K562 (cell line): ENCODE results near the gene PLD3. TPM values are rescaled to one million over a fixed set of nuclear protein-coding genes. Genes with fewer than 3 reads are reported as not detected.

Experiments used
- AFF4 ChIP-seq: sonication (generic); formaldehyde crosslinking; IDR thresholded peaks from 2 replicates; pipeline ENCODE4 v1.8.0; 2023; ENCODE audit warnings: mild to moderate bottlenecking, missing genetic modification reagents
- BACH1 ChIP-seq: fragments of 200-800 bp; sonication (Bioruptor generic); IDR thresholded peaks from 2 replicates; pipeline ENCODE4 v1.6.1; 2016; ENCODE audit warnings: missing genetic modification characterization, missing compliant biosample characterization
- C11orf30 ChIP-seq: fragments of 450-650 bp; IDR thresholded peaks from 2 replicates; pipeline ENCODE4 v1.6.1; 2016; ENCODE audit warnings: low read depth, mild to moderate bottlenecking
- CBFA2T3 ChIP-seq: fragments of 450-650 bp; IDR thresholded peaks from 2 replicates; pipeline ENCODE4 v1.6.1; 2017
- CBX1 ChIP-seq: sonication (generic); IDR thresholded peaks from 2 replicates; pipeline ENCODE4 v1.6.1; 2016; ENCODE audit warnings: antibody characterized with exemption, low read depth, mild to moderate bottlenecking
- ETS2 ChIP-seq: IDR thresholded peaks from 2 replicates; pipeline ENCODE4 v1.6.1; 2016; ENCODE audit warnings: borderline replicate concordance, missing genetic modification characterization, mild to moderate bottlenecking, moderate library complexity, missing compliant biosample characterization; ENCODE audit not compliant: poor library complexity, severe bottlenecking
- FOS ChIP-seq: IDR thresholded peaks from 3 replicates; pipeline ENCODE4 v1.6.1; 2011; ENCODE audit not compliant: insufficient read length; ENCODE audit errors: extremely low read depth
- HMBOX1 ChIP-seq: sonication (generic); IDR thresholded peaks from 2 replicates; pipeline ENCODE4 v1.6.1; 2016
- KDM1A ChIP-seq, 2 experiments: fragments of 450-650 bp; IDR thresholded peaks; 2 replicates each; pipeline ENCODE4 v1.6.1; 2016; ENCODE audit warnings: mild to moderate bottlenecking in 2 of 2
- MTA2 ChIP-seq: fragments of 450-650 bp; IDR thresholded peaks from 2 replicates; pipeline ENCODE4 v1.6.1; 2016; ENCODE audit warnings: low read depth
- NCOA4 ChIP-seq: fragments of 450-650 bp; IDR thresholded peaks from 2 replicates; pipeline ENCODE4 v1.6.1; 2018; ENCODE audit warnings: mild to moderate bottlenecking; ENCODE audit not compliant: partially characterized antibody
- POLR2AphosphoS2 ChIP-seq: IDR thresholded peaks from 2 replicates; pipeline ENCODE4 v1.6.1; 2012; ENCODE audit warnings: low read length, improper control_type of control experiment
- PRPF4 ChIP-seq: fragments of 200-400 bp; formaldehyde crosslinking; IDR thresholded peaks from one replicate; pipeline ENCODE4 v1.6.1; 2017; ENCODE audit warnings: low read length, low read depth, mild to moderate bottlenecking; ENCODE audit not compliant: insufficient read depth, poor library complexity, severe bottlenecking
- RB1 ChIP-seq: fragments of 450-650 bp; IDR thresholded peaks from 2 replicates; pipeline ENCODE4 v1.6.1; 2017; ENCODE audit warnings: low read depth, mild to moderate bottlenecking
- RHOXF2B ChIP-seq: fragments of 250-450 bp; sonication (Bioruptor Pico); conservative IDR thresholded peaks from 2 replicates; pipeline ENCODE4 v1.5.1; 2021
- RNF2 ChIP-seq: sonication (generic); IDR thresholded peaks from 2 replicates; pipeline ENCODE4 v1.6.1; 2016
- SRSF3 ChIP-seq: fragments of 200-400 bp; formaldehyde crosslinking; IDR thresholded peaks from 2 replicates; pipeline ENCODE4 v1.6.1; 2016; ENCODE audit warnings: mild to moderate bottlenecking, low read length, moderate library complexity; ENCODE audit not compliant: insufficient read depth
- TAF1 ChIP-seq: IDR thresholded peaks from 2 replicates; pipeline ENCODE4 v1.6.1; 2011; ENCODE audit warnings: mild to moderate bottlenecking, low read length, moderate library complexity; ENCODE audit not compliant: insufficient read depth, control insufficient read depth, severe bottlenecking; ENCODE audit errors: extremely low read depth
- TCF3 ChIP-seq: sonication (generic); formaldehyde crosslinking; IDR thresholded peaks from 2 replicates; pipeline ENCODE4 v1.4.0; 2020; ENCODE audit warnings: mild to moderate bottlenecking, missing genetic modification reagents
- ZBED1 ChIP-seq: IDR thresholded peaks from 2 replicates; pipeline ENCODE4 v1.6.1; 2014
- ZFP30 ChIP-seq: fragments of 250-450 bp; sonication (Bioruptor Pico); IDR thresholded peaks from 2 replicates; pipeline ENCODE4 v1.8.0; 2022; ENCODE audit warnings: moderate library complexity, mild to moderate bottlenecking, inconsistent platforms, borderline replicate concordance
- ZNF239 ChIP-seq: fragments of 250-450 bp; sonication (Bioruptor Pico); IDR thresholded peaks from 2 replicates; pipeline ENCODE4 v1.4.0; 2020; ENCODE audit warnings: mild to moderate bottlenecking
- ZSCAN29 ChIP-seq: fragments of 450-650 bp; IDR thresholded peaks from 2 replicates; pipeline ENCODE4 v1.6.1; 2017
- polyA plus RNA-seq, 8 experiments: library from polyadenylated mRNA; depleted of rRNA in 4 of 8; stranded (reverse) in 5 of 8; unstranded in 3 of 8; fragments of >200 nt; fragmentation: Nextera tagmentation in 2 of 8; fragmentation: Illumina TruSeq in 1 of 8; extraction: Ambion mirVana in 2 of 8; extraction: Trizol in 1 of 8; gene quantifications; 2 replicates each; pipeline versions ENCODE4 v1.2.1 to v1.2.3, GENCODE V29; 2011 to 2014; ENCODE audit warnings: inconsistent platforms in 1 of 8, missing spikeins in 1 of 8
- total RNA-seq, 7 experiments: library from RNA; depleted of rRNA in 6 of 7; stranded (reverse); fragments of >200 nt in 6 of 7; fragmentation: Illumina TruSeq in 2 of 7; extraction: Trizol in 2 of 7; gene quantifications; 2 replicates each; pipeline versions ENCODE4 v1.2.1 to v1.2.3, GENCODE V29; 2011 to 2021; ENCODE audit warnings: low replicate concordance in 1 of 7

Gene PLD3
- total and polyA plus RNA-seq, 9 of the 15 experiments (the other 6 are each of a cell fraction or from before 2014, with no cell fraction given): 2.3 to 128 (median 72.7) TPM

DNA sequence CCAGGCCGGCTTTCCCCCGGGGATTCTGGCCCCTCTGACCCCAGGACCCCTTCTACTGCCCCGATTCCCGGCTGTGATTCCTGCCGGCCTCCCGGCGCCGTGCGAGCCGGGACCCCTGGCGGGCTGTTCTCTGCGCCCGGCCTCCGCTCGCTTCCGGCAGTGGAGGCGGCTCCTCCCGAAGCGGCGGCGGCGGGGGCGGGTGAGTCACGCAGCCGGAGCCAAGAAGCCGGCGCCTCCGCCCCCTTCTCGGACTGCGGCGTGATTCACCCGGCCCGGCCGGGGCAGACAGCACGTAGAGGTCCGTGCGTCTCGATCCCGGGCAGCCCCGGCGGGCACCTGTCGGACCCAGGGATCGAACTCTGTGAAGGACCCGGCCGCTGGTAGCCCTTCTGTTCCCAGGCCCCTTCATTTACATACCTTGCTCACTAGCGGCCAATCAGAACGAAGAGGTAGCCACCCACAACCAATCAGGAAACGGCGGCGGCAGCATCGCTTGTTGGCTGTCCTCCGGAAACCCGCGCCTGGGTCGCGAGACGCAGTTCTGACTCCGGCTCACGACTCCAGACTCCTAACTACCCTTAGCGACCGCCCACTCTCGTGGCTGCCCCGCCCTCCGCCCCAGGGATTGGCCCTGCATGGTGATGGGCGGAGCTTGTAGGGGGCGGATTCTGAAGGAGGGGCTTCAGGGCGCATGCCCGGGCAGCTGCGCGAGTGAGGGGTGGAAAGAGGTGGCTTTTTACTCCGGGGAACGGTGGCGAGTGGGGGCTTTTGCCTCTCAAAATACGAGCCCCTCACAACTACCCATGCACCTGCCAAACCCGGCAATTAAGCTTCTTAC is 77.2 kb downstream of the PLD3 start, which contains the start of gene SERTAD1 (continued):
- no peak; the same call in 1 of the 2 replicates for TF ChIP-seq POLR2AphosphoS2
- no peak for TF ChIP-seq C11orf30
- TF ChIP-seq MTA2: no peak
- peak; percentile 18; the same call in 1 of the 2 replicates for TF ChIP-seq CBFA2T3
- peak; percentile 97 for TF ChIP-seq FOS
- no peak for TF ChIP-seq HMBOX1
- TF ChIP-seq ZFP30: no peak
- TF ChIP-seq AFF4 (CRISPR knock-in tag): 0 out of 2 replicates have a peak, but pooled peaks have one; percentile 39
- TF ChIP-seq ZSCAN29: peak; percentile 50; the same call in 1 of the 2 replicates
- no peak for TF ChIP-seq PRPF4
- TF ChIP-seq RNF2: peak; percentile 41; the same call in 1 of the 2 replicates
- peak; percentile 69 for TF ChIP-seq RB1
- no peak for TF ChIP-seq ETS2 (tag)
- TF ChIP-seq BACH1 (tag): no peak
- TF ChIP-seq KDM1A (IDR thresholded peaks at IDR 0.05): peak; percentile 98
- no peak for TF ChIP-seq SRSF3
- peak; percentile 93 for TF ChIP-seq ZBED1
- peak; percentile 73 for TF ChIP-seq TAF1
- TF ChIP-seq ZNF239: no peak
- TF ChIP-seq NCOA4: no peak
- TF ChIP-seq TCF3 (CRISPR knock-in tag): 0 out of 2 replicates have a peak, but pooled peaks have one; percentile 7
- peak; percentile 36; the same call in 1 of the 2 replicates for TF ChIP-seq CBX1
- TF ChIP-seq RHOXF2B (CRISPR knock-in tag): no peak
